NCI-H345 treated with DMSO at 0.1 percent for 48 hours (cell line): Measurements from ENCODE around the gene NCAM1.
A peak's percentile ranks its signal among the peaks of the same experiment; 100 is the strongest.

Experiments used
- DNase-seq: peaks from one replicate; lab custom pipeline; 2025; ENCODE audit not compliant: unreplicated experiment; lab: John Stamatoyannopoulos, UW

The NCAM1 gene

DNA sequence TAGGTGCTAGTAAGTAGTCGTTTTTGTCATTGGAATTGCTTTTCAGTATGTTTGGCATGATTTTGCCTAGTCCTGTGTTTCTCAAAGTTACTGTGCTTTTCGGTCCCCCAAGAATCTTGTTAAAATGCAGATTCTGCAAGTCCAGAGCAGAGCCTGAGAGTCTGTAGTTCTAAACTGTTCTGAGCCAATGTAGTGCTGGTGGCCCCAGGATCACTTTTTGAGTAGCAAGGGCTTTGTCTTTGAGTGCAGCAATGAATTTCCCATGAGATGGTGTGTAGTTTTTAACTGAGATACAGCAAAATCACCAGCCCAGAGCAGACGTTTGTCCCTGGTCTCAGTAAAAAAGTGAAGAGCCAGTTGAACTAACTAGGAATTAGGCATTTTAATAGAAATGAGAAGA is 122.4 kb downstream of the NCAM1 start:
- DNase-seq: no peak

DNA sequence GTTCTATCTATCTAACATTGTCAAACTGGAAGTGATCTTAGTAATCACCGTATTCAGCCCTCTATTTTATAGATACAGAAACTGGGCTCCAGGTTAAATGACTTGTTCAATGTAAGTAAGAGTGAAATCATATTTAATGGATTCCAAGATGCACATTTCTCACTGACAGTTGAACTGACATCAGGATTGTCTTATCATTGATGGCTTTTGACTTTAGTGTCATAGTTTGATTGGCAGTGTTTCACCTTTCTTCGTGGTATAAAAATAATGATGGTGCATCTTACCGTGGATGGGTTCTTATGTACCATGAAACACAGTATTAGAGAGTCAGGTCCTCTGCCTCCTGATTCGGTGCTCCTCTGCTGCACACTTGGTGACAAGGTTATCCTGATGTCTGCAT is 123.1 kb downstream of the NCAM1 start:
- DNase-seq: no peak

DNA sequence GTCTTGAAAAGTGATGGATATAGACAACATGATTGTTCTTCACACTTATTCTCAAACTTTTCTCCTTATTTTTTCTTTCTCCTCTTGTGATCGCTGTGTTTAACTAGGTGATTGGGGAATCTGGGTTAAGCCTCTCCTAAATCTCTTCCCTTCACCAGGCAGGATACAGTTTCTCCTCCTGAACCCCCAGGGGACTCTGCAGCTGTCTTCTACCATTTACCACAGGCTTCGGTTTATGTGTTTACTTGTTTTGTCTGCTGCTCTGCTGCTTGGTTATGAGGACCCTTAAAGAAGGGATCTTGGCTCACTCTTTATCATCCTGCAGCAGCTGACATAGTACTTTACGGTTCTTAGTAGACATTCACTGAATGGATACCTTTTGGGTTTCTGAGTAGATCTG is 124.2 kb downstream of the NCAM1 start:
- no peak for DNase-seq

DNA sequence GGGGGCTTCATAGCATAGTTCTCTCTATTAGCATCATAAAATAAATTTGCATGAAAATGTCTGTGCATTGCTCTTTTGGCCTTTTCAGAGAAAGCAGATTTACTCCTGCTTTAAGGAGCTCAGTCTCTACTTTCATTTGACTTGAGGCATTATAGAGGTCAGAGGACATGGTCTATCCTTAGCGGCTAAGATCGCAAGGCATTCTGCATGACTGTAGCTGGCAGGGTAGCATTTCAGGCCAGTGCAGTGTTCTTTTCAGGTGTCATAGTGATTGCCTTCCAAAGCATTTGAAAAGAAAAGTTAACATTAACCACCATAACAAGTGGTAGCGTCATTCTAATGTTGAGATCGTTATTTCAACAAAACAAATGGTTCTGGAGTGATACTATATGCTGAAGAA is 126.5 kb downstream of the NCAM1 start:
- no peak for DNase-seq

DNA sequence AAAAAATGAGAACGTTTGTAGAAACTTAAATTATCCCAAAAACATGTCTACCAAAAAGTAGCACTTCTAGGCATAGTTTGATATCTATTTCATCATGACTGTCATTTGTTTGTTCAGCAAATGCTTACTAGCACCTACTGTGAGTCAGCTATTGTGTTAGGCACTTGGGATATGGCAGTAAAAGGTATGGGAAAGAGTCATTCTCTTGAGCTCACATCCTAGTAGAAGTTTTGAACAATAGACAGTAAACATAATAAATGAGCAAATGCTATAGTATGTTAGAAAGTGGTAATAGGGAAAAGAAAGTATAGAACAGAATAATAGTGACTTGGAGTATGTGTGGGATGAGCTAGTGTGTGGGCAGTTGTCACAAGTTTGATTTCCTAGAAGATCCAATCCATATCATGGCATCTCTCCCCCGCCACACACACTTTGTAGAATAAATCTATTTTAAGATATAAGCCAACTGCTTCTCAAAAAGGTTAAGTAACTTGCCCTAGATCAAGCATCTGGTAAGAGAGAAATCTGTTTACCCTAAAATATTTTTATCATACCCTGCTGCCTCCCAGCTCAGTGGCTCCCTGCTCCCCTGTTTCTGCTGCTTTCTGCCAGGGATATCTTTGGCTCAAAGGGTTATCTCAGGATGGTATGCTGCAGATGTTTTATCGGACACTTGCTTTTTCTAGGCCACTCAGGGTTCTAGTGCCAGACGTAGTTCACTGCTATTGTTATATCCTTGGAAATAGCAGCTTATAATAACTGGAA is 129.7 kb downstream of the NCAM1 start:
- DNase-seq: peak; percentile 46

DNA sequence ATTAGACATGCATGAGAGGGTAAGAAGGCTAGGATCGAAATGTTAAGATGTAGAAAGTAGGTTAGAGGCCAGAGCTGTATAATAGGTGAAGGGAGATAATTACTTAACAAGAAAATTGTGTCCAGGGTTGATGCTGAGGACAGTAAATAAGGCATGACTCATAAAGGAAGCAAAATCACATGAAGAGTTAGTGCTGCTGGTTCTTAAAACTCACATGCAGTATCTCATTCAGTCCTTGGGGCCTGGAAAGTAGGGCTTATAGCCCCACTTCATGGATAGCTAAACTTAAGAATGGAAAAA is 130.2 kb downstream of the NCAM1 start:
- no peak for DNase-seq

DNA sequence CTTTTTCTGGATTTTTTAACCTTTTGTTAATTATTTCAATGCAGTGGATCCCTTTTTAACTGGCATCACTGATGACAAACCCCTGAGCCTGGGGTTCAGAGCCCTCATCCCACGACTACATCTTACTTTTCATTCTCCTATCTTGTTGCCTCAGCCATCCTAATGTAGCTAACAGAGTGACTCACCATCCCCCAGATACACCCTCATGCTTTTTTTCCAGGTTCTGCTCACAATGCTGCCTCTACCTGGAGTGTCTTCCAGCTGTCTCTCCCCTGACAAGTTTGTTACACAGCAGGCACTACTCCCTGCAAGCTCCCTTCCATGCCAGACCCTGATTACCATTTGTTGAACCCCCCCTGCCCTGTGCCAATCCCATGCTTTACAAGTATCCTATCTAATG is 135.4 kb downstream of the NCAM1 start:
- DNase-seq: no peak

DNA sequence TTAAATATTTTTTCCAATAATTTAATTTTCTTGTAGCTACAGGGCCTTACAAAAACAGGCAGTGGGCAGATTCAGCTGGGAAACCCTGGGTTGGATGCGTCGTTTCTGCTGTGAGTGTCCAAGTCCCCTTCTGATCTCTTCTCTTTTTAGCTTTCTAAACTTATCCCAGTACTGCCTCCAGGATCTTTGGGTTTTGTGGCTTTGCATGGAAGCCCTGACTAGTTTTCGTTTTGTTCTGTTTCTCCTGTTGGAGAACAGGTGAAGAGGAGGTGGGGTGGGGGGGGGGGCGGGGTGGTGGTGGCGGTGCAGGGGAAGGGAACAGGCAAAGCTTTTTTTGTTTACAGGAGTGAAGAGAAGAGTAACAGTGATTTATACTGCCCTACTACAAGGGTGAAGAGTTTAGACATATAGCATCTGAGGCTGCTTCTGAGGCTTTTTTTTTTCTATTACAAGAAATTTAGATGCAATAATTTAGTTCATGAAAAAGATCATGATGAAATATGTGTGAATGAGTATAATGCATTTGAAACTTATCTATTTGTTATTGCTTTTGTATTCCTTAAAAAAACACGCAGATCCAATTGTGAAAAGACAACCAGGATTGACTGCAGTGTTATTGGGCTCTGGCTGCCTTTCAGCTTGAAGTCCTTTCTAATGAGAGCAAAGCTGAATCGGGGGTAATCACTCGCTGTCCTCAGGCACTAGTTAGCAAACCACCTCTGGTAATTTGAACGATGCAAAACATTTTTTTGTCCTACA is 142.9 kb downstream of the NCAM1 start:
- no peak for DNase-seq

DNA sequence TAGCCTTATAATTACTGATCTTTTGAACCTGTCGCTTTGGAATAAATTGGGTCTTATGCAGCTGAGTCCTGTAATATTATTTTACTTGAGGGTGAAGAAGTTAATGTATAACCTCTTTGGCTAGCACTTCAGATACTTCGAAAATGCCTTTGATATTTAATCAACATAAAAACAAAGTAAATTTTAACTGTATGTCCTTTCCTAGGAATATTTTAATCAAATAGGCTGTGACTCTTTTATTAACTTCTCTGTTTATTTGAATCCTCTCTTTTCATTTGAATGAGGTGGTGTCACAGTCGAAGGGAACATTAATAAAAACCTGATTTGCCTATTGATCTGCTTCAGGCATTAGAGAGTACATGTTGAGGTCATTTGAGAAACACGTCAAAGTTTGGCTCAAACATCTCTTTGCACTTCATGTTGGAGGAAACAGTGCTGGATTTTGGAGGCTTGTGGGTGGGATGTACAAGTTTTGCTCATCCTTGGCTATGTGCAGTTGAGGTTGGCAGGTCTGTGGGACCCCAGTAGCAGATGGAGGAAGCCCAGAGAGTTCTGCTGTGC is 143.6 kb downstream of the NCAM1 start:
- no peak for DNase-seq

DNA sequence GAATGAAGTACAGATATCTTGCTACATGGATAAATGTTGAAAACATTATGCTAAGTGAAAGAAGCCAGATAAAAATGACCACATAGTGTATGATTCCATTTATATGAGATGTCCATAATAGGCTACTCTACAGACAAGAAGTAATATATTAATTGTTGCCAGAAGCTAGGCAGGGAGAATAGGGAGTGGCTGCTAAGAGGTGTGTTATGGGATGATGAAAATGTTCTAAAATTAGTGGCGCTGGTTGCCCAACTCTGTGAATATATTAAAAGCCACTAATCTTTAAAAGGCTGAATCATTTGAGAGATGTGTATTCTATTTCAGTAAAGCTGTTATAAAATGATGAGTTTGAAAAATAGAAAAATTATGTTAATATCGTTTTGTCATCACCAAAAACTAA is 144.4 kb downstream of the NCAM1 start:
- DNase-seq: no peak

DNA sequence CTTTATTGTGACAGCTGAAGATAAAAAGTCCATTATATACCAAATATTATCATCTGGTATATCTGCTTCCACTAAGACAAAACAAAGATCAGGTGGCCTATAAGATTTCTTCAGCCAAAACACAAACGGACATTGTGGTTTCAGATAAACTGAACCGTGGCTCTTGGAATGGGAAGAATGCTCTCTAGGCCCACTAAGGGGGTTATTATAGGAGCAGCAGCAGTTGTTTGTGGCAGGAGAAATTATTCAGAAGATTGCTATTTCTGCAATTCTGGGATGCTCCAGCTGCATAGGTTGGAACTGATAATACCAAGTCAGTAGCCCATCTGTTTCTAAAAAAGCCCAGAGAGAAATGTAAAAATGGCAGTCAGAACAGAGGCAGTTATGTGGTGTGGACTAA is 145.3 kb downstream of the NCAM1 start:
- DNase-seq: no peak

DNA sequence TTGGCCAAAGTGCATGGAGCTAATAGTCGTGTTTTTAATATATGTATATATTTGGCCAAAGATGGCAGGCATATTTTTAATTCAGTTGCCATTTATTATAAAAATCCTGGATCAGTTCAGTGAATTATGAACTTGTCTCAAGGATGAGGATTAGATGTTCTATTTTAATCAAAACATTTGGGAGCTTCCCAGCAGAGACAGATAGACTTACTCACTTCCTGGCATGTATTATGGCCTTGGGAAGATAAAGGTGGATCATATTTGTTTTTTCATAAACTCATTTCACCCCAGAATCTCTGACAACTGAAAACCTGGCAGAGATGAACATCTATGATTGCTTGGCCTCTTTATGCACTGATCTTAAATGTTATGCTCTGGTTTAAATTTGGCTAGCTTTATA is 148.8 kb downstream of the NCAM1 start:
- no peak for DNase-seq

DNA sequence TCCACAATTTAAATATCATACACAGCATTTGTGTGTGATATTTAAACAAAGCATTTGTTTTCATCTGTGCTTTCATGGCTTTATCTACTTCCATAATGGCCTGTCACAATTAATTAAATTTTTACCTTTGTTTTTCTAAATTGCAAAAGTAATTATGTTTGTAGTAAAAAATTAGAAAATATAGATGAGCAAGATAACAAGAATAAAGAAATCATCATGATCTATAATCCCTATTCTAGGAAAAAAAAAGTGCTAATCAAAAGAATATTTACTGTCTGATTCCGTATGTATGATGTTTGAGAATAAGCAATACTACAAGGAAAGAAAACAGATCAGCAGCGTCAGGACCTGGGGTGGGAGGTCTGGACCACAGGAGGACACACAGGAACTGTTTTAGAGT is 149.9 kb downstream of the NCAM1 start:
- DNase-seq: no peak

DNA sequence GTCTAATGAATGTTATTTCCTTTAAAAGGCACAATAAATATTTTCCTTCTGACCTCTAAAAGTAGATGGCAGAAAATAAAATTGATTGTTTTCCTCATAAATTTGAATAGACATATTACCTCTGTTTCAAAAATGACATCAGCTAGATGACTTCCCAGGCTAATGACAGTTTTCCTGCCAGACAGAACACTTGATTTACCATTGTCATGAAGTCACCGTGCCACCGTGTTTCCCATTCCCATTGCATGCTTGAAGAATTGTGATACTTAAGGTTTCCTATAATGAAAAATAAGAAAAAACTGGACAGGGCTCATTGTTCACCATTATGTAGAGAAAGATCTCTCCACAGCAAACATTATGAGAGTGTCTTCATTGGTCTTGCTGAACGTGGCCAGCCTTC is 151.1 kb downstream of the NCAM1 start:
- DNase-seq: no peak

DNA sequence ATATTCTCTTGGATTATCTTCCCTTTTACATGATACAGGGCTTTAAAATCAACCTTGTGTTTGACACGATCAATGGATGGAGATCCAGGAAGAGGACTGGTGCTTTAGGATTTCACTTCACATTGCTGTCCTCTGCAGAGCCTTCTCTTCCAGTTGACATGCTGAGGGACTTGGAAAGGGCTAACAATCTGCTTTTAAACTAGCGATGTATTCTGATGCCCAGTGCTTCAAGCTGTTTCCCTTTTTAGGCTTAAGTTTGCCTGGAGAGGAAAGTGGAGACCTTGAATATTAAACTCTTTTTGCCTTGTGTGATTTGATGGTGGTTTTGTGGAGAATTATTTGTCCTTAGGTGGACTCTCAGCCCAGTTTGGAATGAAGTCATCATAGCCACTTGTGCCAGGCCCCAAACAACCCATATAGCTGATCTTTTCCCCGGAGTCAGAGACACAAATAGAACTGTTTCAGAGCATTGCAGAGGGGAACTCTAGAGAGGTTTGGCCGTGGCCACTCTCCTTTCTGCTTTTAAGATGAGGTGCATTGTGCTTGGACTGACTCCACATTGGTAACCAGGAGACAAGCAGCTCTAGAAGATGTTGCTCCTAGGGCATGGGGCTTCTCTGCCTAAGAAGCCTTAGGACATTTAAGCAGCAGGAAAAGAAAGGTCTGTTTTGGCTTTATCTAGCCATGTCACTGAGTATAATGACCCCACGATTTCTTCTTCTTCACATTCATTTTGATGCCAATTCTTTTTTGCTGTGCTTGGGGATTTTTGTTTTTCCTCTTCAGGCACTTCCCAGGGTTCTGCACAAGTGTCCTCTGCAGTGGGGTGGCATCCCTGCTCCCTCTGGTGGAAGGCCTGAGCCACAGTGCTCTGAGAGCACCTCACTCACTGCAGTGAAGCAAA is 152.8 kb downstream of the NCAM1 start:
- no peak for DNase-seq

DNA sequence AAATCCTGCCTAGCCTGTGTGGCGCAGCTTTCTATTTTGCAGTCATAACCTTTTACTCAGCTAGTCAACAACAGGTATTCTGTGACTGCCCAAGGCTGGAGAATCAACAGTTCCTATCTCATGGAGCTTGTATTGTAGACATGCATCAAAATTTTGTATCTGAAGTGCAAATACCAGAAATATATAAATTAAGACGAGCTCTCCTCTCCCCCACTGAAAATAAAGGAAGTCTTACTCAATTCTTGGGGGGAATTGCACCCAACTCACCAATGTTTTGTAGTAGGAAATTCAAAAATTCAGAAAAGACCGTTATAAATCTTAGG is 153.4 kb downstream of the NCAM1 start:
- DNase-seq: no peak

DNA sequence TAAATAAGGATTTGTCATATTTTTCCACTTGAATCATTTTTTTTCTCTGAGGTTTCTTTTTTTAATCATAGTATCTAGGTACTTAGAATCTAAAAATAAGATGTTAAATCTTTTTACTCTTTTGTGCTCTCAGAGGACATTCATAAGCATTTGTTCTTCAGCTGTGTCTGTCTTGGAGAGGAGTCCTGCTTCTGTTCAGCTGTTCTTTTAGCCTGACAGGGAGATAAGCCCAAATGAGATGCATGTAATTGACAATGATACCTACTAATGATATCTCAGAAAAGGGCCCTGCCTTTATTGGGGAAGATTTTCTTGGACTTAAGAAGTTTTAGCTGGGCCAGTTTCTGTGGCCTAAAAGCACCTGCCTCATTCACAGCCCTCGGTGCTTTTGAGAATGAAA is 156.9 kb downstream of the NCAM1 start:
- DNase-seq: no peak

DNA sequence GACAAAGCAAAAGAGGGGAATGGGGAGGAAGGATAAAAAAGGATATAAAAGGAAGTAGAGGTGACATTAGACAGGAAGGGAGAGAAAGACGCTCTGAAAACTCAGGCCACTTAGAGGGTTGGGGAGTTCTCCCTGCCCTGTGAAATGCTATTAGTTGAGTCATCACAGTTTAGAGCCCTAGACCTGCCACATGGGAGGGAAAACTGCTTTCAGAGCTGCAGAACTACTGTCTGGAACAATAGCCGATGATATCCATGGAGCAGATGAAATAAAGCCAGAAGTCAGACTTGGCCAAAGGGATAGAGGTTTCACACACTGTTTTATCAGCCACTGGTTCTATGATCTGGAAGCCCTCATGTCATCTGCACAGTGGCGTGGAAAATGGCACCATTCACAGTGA is 157.9 kb downstream of the NCAM1 start:
- no peak for DNase-seq

DNA sequence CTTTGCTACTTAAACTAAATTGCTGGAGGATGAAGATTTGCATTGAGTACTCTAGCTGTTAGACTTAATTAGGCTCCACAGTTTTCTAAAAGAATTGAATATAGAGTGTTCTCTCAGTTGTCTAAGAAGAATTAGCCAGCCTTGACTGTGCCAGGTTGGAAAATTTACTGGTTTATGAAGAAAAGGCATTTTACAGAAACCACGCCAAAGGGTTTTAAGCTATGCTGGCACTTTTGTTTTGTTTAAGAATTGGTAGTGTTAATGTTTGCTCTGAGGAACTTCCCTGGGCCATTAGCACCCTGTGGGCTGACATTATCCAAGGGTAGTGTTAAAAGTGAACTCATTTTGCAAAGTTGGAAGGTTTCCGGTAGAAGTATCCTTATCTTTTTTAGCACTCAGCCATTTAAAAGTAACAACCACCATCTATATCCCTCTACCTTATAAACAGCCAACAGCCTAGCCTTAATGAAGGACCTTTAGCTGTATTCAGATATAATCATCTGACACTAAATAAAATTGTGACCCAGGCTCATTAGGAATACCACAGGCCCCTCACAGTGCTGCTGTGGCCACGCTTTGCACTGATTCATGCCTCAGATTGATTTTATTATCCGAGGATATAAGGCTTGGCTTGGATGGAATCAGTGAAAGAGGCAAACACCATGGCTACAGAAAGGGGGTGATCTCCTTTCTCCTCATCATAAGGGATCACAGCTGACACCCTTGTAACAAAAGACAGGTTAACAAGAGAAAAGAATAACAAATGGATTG is 158.9 kb downstream of the NCAM1 start:
- no peak for DNase-seq

DNA sequence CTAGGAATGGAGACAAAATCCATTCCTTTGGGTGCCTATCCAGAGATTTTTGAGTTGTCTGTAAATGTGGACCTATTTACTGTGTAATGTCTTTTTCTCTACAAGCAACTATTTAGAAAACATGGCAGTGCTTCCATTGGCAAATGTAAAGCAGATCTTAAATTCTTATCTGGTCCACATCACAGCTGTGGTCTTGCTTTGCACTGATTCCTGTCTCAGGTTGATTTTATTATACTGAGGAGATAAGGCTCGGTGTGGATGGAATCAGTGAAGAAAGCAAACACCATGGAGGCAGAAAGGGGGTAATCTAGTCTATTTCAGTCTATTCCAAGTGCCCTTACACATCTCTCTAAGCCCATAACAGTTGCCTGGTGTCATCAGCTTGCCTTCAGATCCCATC is 160.5 kb downstream of the NCAM1 start:
- DNase-seq: no peak

DNA sequence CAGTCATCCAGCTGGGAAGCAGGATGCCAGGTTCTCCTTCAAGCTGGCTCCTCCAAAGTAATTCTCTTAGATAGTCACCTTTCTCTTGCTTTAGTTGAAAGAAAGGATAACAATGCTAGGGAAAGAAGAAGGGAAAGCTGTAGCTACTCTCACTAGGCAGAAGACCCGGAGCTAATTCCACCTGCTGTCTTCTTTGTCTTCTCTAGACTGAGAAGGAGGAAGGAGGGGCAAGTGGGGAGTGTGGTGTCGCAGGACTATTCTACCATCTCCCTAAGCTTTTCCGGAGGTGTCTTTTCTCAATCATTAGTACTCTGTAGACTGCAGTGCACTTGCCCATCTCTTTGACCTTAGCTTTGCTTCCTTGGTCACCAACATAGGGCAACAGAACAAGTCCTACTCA is 162.8 kb downstream of the NCAM1 start:
- DNase-seq: no peak
